22Rv1 (cell line): ENCODE results near the gene ACTL8.

Experiments used
- ZFX ChIP-seq: fragments of 450-650 bp; IDR thresholded peaks from 2 replicates; pipeline ENCODE4 v1.6.1; 2017; ENCODE audit warnings: antibody characterized with exemption, borderline replicate concordance
- TF ChIP-seq, protein P1 (sequence below): fragments of 450-650 bp; IDR thresholded peaks from 2 replicates; pipeline ENCODE4 v1.5.1; 2017; ENCODE audit warnings: mild to moderate bottlenecking

DNA sequence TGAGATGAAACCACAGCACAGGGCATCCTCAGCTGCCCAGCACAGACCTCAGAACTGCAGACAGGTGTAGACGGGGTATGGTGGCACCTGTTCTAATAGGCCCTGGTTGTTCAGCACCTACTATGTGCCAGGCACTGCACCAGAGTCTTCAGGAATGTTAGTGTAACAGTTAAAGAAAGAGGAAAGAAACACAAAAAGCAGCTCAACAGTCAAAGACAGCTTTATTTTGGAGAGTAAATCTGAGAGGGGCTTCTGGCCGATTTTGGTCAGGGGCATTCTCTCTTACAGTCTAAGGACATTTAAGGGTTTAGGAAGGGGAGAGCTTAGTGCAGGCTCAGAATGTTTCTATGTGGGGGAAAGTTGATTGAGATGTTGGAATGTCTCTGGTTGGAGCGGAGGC, 45.2 kb upstream of the ACTL8 start:
- TF ChIP-seq ZFX: no peak
- TF ChIP-seq, protein P1, sequence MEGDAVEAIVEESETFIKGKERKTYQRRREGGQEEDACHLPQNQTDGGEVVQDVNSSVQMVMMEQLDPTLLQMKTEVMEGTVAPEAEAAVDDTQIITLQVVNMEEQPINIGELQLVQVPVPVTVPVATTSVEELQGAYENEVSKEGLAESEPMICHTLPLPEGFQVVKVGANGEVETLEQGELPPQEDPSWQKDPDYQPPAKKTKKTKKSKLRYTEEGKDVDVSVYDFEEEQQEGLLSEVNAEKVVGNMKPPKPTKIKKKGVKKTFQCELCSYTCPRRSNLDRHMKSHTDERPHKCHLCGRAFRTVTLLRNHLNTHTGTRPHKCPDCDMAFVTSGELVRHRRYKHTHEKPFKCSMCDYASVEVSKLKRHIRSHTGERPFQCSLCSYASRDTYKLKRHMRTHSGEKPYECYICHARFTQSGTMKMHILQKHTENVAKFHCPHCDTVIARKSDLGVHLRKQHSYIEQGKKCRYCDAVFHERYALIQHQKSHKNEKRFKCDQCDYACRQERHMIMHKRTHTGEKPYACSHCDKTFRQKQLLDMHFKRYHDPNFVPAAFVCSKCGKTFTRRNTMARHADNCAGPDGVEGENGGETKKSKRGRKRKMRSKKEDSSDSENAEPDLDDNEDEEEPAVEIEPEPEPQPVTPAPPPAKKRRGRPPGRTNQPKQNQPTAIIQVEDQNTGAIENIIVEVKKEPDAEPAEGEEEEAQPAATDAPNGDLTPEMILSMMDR: no peak
